Frontal cortex (tissue), 4 donors: ENCODE results near the gene HFM1. TPM values are rescaled to one million over a fixed set of nuclear protein-coding genes. Genes with fewer than 3 reads are reported as not detected.

Experiments
- DNase-seq, 2 donors: peaks; one replicate each; pipeline ENCODE4 v3.0.0; 2012; ENCODE audit warnings: low spot score in 2 of 2
- FAIRE-seq: peaks from 2 replicates; lab custom pipeline; 2012; peaks lifted over from hg19 to GRCh38; lab: Jason Lieb, UNC
- small RNA-seq: library from RNA; depleted of rRNA; stranded (forward); fragments of <200 nt; gene quantifications from one replicate; pipeline ENCODE3, GENCODE V24; 2014
- total RNA-seq: library from RNA; depleted of rRNA; stranded (reverse); fragments of >200 nt; gene quantifications from one replicate; pipeline ENCODE4 v1.2.3, GENCODE V29; 2014
- donor health status: control.
- donor health status: control.
- donor health status: control.

HFM1 gene
- total RNA-seq, 1 donor from 2014 or later = 69.3 TPM

GRCh38 chr1:91278754-91279153, 125.9 kb downstream of the HFM1 start:
- FAIRE-seq = no peak
- DNase-seq = no peak

GRCh38 chr1:91273875-91274274, 130.8 kb downstream of the HFM1 start:
- FAIRE-seq = no peak
- no peak for DNase-seq

- FAIRE-seq = no peak
- DNase-seq = no peak
Observed at GRCh38 chr1:91261655-91262054, 143.0 kb downstream of the HFM1 start.

GRCh38 chr1:91245435-91245834, 159.2 kb downstream of the HFM1 start:
- DNase-seq = no peak
- FAIRE-seq = no peak

GRCh38 chr1:91244737-91245136, 159.9 kb downstream of the HFM1 start:
- FAIRE-seq (no peak), DNase-seq (no peak)

GRCh38 chr1:91243171-91243570, 161.5 kb downstream of the HFM1 start:
- FAIRE-seq (no peak), DNase-seq (no peak)

- FAIRE-seq (no peak), DNase-seq (no peak)
Observed at GRCh38 chr1:91234181-91234580, 170.5 kb downstream of the HFM1 start.

- FAIRE-seq = no peak
Observed at GRCh38 chr1:91226741-91227140, 177.9 kb downstream of the HFM1 start.

GRCh38 chr1:91224878-91225277, 179.8 kb downstream of the HFM1 start:
- DNase-seq (no peak), FAIRE-seq (no peak)

More at GRCh38 chr1:91226741-91227140, 177.9 kb downstream of the HFM1 start:
- DNase-seq = no peak

- no peak for FAIRE-seq
- no peak for DNase-seq
Observed at GRCh38 chr1:91221017-91221416, 183.6 kb downstream of the HFM1 start.

- no peak for FAIRE-seq
- no peak for DNase-seq
Observed at GRCh38 chr1:91217911-91218310, 186.7 kb downstream of the HFM1 start.

Small RNAs within 50 kb of the gene (small RNA-seq; reads per million reads assigned to genes)
- gene RF00019 = not detected

Other genes starting within 250 kb of the HFM1 start
- 24.9 TPM for gene CDC7, start 96.0 kb upstream of the HFM1 start, total RNA-seq